ACC112 (cell line): ENCODE results near the gene USP32.
A peak's percentile ranks its signal among the peaks of the same experiment; 100 is the strongest.
"Not testable (repeated sequence)": the region's sequence is repeated elsewhere in the genome, so short reads cannot be mapped to it uniquely, and the experiment has no call there.

ENCODE experiments used
- H2AFZ ChIP-seq: fragments of 200-600 bp; sonication (generic); one replicate; pipeline ENCODE4 v1.6.0; 2017; ENCODE audit warnings: antibody characterized with exemption, low read length; ENCODE audit not compliant: unreplicated experiment
- H3K27ac ChIP-seq: fragments of 200-600 bp; sonication (generic); 2 replicates; pipeline ENCODE4 v1.5.1; 2014; ENCODE audit warnings: low read depth, mild to moderate bottlenecking, antibody characterized with exemption, low read length, moderate library complexity
- H3K27me3 ChIP-seq: fragments of 200-600 bp; sonication (generic); 2 replicates; pipeline ENCODE4 v1.6.1; 2014; ENCODE audit warnings: mild to moderate bottlenecking, antibody characterized with exemption, low read length, moderate library complexity, mixed read lengths; ENCODE audit not compliant: insufficient read depth
- H3K36me3 ChIP-seq: fragments of 200-600 bp; sonication (generic); 2 replicates; pipeline ENCODE4 v1.6.1; 2016; ENCODE audit warnings: mild to moderate bottlenecking, antibody characterized with exemption, low read length, moderate library complexity, mixed read lengths; ENCODE audit not compliant: insufficient read depth
- H3K4me1 ChIP-seq: fragments of 200-600 bp; sonication (generic); one replicate; pipeline ENCODE4 v1.6.1; 2016; ENCODE audit warnings: low read length, mixed read lengths; ENCODE audit not compliant: insufficient read depth, unreplicated experiment, control insufficient read depth
- H3K4me3 ChIP-seq: fragments of 200-600 bp; sonication (generic); 2 replicates; pipeline ENCODE4 v1.5.1; 2014; ENCODE audit warnings: mild to moderate bottlenecking, low read depth, low read length
- H3K79me2 ChIP-seq: fragments of 200-600 bp; sonication (generic); one replicate; pipeline ENCODE4 v1.6.0; 2016; ENCODE audit warnings: low read length; ENCODE audit not compliant: control insufficient read depth, unreplicated experiment, insufficient read depth

USP32 gene

DNA sequence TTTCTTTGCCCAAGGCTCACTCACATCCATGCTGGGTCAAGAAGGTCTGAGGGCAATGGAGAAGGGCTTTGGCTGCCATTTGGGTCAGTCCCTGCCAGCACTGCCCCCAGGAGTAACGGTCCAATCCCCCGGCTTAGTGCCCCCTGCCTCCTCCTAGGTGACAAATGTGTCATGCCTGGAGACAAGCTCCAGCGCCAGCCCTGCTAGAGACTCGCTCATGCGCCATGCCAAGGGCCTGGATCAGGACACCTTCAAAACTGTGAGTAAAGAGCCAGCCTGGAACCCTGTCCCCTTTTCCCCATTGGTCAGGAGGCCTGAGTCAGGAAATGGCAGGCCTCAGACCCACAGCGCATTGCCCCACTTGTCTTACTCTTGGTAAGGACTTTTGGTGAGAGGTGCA, 33.7 kb upstream of the USP32 start:
- Histone ChIP-seq H2AFZ (no peak overlapping the region), H3K27ac (no peak overlapping the region), H3K4me3 (no peak overlapping the region), H3K27me3 (no peaks in the 10 kb centered on the region), H3K4me1 (peaks cover 5% of the 10 kb centered on the region), H3K36me3 (no peaks in the 10 kb centered on the region), H3K79me2 (no peaks in the 10 kb centered on the region)

DNA sequence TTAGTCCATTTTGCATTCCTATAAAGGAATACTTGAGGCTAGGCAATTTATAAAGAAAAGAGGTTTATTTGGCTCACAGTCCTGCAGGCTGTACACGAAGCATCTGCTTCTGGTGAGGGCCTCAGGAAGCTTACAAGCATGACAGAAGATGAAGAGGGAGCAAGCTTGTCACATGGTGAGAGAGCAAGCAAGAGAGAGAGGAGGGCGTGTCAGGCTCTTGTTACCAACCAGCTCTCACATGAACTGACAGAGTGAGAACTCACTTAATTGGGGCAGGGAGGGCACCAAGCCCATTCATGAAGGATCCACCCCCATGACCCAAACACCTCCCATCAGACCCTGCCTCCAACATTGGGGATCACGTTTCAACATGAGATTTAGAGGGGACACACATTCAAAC, 31.9 kb upstream of the USP32 start:
- H3K79me2 ChIP-seq, result no peaks in the 10 kb centered on the region
- H2AFZ ChIP-seq, result no peak overlapping the region
- H3K4me1 ChIP-seq, result peaks cover 5% of the 10 kb centered on the region
- no peak overlapping the region for H3K4me3 ChIP-seq
- H3K27ac ChIP-seq, result no peak overlapping the region
- H3K27me3 ChIP-seq, result no peaks in the 10 kb centered on the region
- H3K36me3 ChIP-seq, result no peaks in the 10 kb centered on the region

DNA sequence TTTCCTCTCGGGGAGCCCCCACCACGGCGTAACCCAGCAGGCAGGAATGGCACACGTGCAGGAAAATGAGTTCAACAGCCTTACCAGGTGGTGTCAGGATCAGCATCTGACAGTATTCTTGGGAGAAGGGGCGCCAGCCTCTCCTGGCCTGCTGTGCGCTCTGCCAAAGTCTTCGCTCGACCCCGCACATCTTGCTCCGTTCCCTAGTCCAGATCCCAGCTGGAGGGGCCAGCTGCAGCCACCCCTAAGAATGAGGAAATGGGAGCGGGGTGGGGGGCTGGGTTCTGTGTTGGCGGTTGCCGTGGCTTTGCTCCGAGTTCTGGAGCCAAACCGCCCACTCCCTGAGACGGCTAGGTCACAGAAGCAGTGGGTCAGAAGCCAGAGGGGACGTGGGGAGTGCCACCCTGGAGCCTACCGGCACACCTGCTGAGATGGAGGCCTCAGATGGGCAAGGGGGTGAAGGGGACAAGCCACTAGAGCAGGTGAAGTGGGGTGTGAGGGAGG, 30.3 kb upstream of the USP32 start, which contains the start of gene CHCT1:
Gene CHCT1, plus strand, starts transcription at position 328 of the 504 bp plus-strand sequence. Its CDS starts 104 bp downstream, at position 432.
- Histone ChIP-seq H3K36me3 (no peaks in the 10 kb centered on the region), H3K27me3 (no peaks in the 10 kb centered on the region), H3K4me1 (peaks cover 5% of the 10 kb centered on the region), H2AFZ (peak within 1 kb of the TSS; percentile 94), H3K4me3 (peak within 1 kb of the TSS; percentile 85), H3K79me2 (no peaks in the 10 kb centered on the region), H3K27ac (no peak within 1 kb of the TSS)

DNA sequence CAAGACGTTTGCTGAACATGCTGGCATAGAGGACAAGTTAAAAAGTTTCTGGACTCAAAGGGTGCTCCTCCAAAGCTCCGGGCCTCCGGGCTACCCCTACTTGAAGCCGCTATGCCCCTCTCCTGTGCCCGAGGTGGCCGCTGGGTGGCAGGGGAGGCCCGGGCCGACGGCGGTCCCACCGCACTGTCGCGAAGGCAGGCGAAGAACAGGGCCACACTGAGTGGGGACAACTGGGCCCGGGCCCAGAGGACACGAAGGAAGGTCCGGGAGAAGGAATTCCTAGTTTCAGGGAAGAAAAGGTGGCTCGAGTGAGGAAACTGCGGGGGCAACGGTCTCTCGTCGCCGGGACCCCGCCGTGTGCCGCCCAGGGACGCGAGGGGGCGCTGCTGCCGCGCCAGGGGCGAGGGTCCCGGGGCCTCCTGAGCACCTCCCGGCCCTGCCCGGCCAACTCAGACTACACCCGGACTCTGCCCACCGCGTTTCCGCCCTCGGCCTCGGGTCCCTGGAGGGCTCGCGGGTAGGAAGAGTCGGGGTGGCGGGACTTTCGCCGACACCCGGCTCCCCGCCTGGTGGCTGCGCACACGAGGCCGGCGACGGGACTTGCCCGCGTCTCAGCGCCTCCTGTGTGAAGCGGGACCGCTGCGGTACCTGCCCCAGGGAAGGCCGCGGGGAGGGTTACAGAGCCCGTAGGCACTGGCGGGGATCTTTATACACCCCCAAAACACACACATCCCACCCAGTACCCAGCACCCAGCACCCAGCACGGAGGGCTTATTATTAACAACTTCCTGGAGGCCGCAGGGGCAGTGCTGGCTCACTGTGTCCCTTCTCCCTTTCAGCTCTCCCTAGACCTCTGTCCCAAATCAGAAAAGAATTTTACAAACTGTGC, 29.6 kb upstream of the USP32 start:
- no peaks in the 10 kb centered on the region for H3K79me2 ChIP-seq
- H3K36me3 ChIP-seq, result no peaks in the 10 kb centered on the region
- peak overlapping the region; percentile 85 for H3K4me3 ChIP-seq
- no peak overlapping the region for H3K27ac ChIP-seq
- peak overlapping the region; percentile 94 for H2AFZ ChIP-seq
- H3K27me3 ChIP-seq, result no peaks in the 10 kb centered on the region
- peaks cover 5% of the 10 kb centered on the region for H3K4me1 ChIP-seq

DNA sequence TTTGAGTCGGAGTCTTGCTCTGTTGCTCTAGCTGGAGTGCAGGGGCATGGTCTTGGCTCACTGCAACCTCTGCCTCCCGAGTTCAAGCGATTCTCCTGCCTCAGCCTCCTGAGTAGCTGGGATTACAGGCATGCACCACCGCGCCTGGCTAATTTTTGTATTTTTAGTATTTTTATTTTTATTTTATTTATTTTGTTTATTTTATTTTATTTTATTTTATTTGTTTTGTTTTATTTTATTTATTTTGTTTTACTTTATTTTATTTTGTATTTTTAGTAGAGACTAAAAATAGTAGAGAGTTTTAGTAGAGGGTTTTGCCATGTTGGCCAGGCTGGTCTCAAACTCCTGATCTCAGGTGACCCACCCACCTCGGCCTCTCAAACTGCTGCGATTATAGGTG, 27.9 kb upstream of the USP32 start:
- not testable (repeated sequence) for H3K27me3 ChIP-seq, H3K4me3 ChIP-seq, H3K27ac ChIP-seq, H3K79me2 ChIP-seq, H2AFZ ChIP-seq, H3K4me1 ChIP-seq, H3K36me3 ChIP-seq

DNA sequence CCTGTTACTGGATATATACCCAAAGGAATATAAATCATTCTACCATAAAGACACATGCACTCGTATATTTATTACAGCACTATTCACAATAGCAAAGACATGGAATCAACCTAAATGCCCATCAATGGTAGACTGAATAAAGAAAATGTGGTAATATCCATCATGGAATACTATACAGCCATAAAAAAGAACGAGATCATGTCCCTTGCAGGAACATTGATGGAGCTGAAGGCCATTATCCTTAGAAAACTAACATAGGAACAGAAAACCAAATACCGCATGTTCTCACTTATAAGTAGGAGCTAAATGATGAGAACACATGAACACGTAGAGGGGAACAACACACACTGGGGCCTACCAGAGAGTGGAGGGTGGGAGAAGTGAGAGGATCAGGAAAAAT, 27.1 kb upstream of the USP32 start:
- H3K4me1 ChIP-seq, H3K79me2 ChIP-seq, H3K36me3 ChIP-seq, H3K27me3 ChIP-seq, H3K27ac ChIP-seq, H2AFZ ChIP-seq, H3K4me3 ChIP-seq: not testable (repeated sequence)

DNA sequence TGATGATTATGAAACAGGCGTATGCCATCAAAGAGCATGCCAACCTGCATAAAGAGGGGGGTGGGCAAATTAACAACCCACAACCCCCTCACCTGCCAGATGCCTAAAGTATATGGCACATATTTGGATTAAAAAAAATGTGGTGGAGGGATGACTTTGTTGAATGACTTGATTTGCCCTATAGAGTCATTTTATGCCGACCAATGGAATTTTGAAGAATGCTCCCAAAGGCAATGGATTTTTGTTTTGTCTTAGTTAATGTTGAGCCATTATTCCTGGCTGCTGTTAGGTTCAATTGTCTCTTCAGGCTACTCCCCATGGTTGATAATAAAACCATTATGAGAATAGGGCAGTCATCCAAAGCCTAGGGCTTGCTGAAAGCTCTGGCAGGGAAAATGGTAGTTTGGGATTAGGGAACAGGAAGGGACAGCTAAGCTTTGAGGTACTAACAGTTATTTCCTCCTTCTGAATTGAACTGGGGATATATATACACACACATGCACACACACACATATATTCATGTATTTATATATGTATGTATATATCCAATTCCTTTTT, 24.5 kb upstream of the USP32 start:
- Histone ChIP-seq H3K4me1 (peaks cover 5% of the 10 kb centered on the region), H3K36me3 (no peaks in the 10 kb centered on the region), H3K4me3 (no peak overlapping the region), H2AFZ (no peak overlapping the region), H3K27me3 (no peaks in the 10 kb centered on the region), H3K79me2 (no peaks in the 10 kb centered on the region), H3K27ac (no peak overlapping the region)

DNA sequence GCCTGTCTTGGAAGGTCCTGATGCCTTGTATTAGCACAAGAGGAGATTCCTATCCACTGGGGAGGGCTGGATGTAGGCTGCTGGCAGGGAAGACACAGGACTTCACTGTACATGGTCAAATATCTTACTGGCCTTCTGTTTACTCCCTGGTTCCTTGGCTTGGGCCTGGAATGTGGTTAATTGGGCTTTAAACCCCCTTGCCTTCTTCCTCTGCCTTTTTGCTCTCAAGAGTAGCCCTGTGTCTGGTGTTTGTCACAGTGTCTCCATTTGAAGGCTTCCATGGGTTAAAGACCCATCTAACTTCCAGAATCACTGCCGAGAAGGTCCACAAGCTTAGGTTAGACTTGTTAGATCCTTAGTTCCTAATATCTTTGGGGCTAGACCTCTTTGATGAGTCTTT, 23.2 kb upstream of the USP32 start:
- Histone ChIP-seq H3K4me1 (no peaks in the 10 kb centered on the region), H3K79me2 (no peaks in the 10 kb centered on the region), H2AFZ (no peak overlapping the region), H3K27me3 (no peaks in the 10 kb centered on the region), H3K27ac (no peak overlapping the region), H3K36me3 (no peaks in the 10 kb centered on the region), H3K4me3 (no peak overlapping the region)

DNA sequence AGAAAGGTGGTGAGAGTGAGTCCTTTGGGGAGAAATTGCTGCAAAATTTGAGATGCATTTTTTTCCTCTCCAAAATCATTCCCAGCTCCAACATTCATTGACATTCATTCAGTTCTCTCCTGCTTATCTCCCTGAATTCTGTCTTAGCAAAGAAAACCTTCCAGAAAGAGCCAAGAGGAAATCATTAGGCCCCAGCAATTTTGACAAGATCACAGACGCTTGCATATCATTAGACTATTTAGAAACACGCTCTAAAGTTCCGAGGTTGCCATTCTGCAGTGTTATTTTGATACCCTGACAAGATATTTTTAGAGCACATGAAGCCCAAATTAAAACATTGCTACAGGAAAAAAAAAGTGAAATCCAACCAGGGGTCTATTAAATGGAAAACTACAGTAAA, 20.8 kb upstream of the USP32 start:
- H3K27me3 ChIP-seq, result no peaks in the 10 kb centered on the region
- H2AFZ ChIP-seq, result no peak overlapping the region
- no peak overlapping the region for H3K4me3 ChIP-seq
- H3K4me1 ChIP-seq, result no peaks in the 10 kb centered on the region
- no peaks in the 10 kb centered on the region for H3K36me3 ChIP-seq
- H3K27ac ChIP-seq, result no peak overlapping the region
- H3K79me2 ChIP-seq, result no peaks in the 10 kb centered on the region

DNA sequence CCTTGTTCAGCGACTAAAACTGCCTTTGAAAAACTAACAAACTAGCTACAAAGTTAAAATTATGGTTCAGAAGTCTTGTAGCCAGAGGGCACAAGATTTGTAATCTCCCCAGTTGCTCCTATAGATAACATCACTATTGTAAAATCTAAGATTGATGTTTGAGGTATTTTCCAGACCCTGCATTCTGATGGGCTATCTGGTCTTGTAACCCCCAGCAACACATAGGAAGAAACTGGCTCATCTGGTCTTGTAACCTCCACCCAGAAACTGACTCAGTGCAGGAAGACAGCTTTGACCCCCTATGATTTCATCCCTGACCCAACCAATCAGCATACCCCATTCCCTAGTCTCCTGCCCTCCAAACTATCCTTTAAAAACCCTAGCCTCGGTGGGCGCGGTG, 18.1 kb upstream of the USP32 start:
- Histone ChIP-seq H3K79me2 (no peaks in the 10 kb centered on the region), H3K36me3 (no peaks in the 10 kb centered on the region), H3K27me3 (no peaks in the 10 kb centered on the region), H2AFZ (no peak overlapping the region), H3K4me1 (no peaks in the 10 kb centered on the region), H3K4me3 (no peak overlapping the region), H3K27ac (no peak overlapping the region)

DNA sequence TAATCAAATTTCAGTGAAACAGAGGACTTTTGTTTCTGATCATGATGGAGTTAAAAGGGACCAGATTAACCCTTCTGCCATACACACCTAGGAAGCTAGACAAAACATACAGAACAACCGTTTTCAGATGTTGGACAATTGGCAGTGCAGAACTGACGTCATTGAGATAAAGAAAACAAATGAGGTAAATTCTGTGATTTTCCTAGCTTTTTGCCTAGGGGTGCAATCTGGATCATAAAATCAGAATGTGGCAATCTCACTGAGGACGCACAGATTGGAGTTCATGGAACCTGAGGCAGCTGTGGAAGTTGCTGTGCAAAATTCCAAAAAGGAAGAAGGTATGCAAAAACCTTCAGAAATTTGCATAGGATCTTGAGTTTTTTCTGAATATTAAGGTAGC, 15.0 kb upstream of the USP32 start:
- no peaks in the 10 kb centered on the region for H3K36me3 ChIP-seq
- H3K27ac ChIP-seq, result no peak overlapping the region
- no peak overlapping the region for H3K4me3 ChIP-seq
- H3K79me2 ChIP-seq, result no peaks in the 10 kb centered on the region
- no peaks in the 10 kb centered on the region for H3K4me1 ChIP-seq
- no peak overlapping the region for H2AFZ ChIP-seq
- no peaks in the 10 kb centered on the region for H3K27me3 ChIP-seq
